ENCODE measurements around the gene C6orf47. TPM values are rescaled to one million over a fixed set of nuclear protein-coding genes. Genes with fewer than 3 reads are reported as not detected.

Gene C6orf47
- total and polyA plus RNA-seq, 4 donors: 18.9 to 26.8 (median 24.0) TPM

- ATAC-seq (ENCODE audit: insufficient read depth, low FRiP score): no peak
- Histone ChIP-seq H3K9ac (ENCODE audit: insufficient read depth in 1 of 2, low read length in 2 of 2) (no peak overlapping the region), H3K9me3 (ENCODE audit: control insufficient read depth in 4 of 4, insufficient read depth in 3 of 4, low read length in 3 of 4) (no peaks in the 10 kb centered on the region), H3K4me1 (ENCODE audit: control insufficient read depth in 5 of 5, insufficient read depth in 5 of 5, low read length in 5 of 5) (peaks cover 0 to 11% (median 0%) of the 10 kb centered on the region in 5 donors), H3K36me3 (ENCODE audit: control insufficient read depth in 4 of 4, insufficient read depth in 4 of 4, low read length in 4 of 4) (peaks cover 18 to 67% (median 29%) of the 10 kb centered on the region in 4 donors), H3K27me3 (ENCODE audit: control insufficient read depth in 3 of 3, insufficient read depth in 3 of 3, low read length in 2 of 3) (no peaks in the 10 kb centered on the region), H3K27ac (ENCODE audit: low read depth in 1 of 2, low read length in 1 of 2) (no peak overlapping the region), H3K4me3 (no peak overlapping the region)
- DNase-seq: no peak
- TF ChIP-seq CTCF (IDR thresholded peaks at IDR 0.05; ENCODE audit: control extremely low read depth, extremely low read depth): no peak
- WGBS, 2 donors: 90 to 94% methylated on average over 9 of the region's 9 CpGs
Measured at GRCh38 chr6:31692886-31693285, 32.3 kb upstream of the C6orf47 start.

DNA sequence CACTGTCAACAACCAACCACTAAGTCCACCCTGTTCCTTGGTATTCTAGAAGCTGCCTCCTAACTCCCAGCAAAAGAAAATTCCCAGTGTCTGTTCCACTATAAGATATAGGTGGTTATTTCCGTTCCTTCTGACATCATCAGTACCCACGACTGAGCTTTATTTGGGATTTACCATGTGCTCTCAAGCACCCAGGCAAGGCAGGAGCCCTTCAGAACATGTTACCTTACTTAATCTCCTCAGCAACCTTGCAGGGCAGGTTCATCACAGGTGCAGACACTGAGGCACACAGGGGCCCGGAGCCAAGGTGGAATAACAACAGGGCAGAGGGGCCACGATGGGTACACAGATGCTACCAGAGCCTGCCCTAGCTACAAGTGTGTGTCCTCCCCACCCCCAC, 31.8 kb upstream of the C6orf47 start:
- Histone ChIP-seq H3K27me3 (ENCODE audit: control insufficient read depth in 3 of 3, insufficient read depth in 3 of 3, low read length in 2 of 3) (no peaks in the 10 kb centered on the region), H3K4me1 (ENCODE audit: control insufficient read depth in 5 of 5, insufficient read depth in 5 of 5, low read length in 5 of 5) (peaks cover 0 to 7% (median 0%) of the 10 kb centered on the region in 5 donors), H3K4me3 (no peak overlapping the region), H3K36me3 (ENCODE audit: control insufficient read depth in 4 of 4, insufficient read depth in 4 of 4, low read length in 4 of 4) (peaks cover 21 to 68% (median 32%) of the 10 kb centered on the region in 4 donors), H3K9ac (ENCODE audit: insufficient read depth in 1 of 2, low read length in 2 of 2) (no peak overlapping the region), H3K27ac (ENCODE audit: low read depth in 1 of 2, low read length in 1 of 2) (no peak overlapping the region), H3K9me3 (ENCODE audit: control insufficient read depth in 4 of 4, insufficient read depth in 3 of 4, low read length in 3 of 4) (no peaks in the 10 kb centered on the region)
- ATAC-seq (ENCODE audit: insufficient read depth, low FRiP score) (no peak), DNase-seq (no peak)
- WGBS, 2 donors: 85 to 88% methylated on average over 4 of the region's 4 CpGs
- no peak for TF ChIP-seq CTCF (IDR thresholded peaks at IDR 0.05; ENCODE audit: control extremely low read depth, extremely low read depth)

- DNase-seq: no peak
- Histone ChIP-seq H3K4me1 (ENCODE audit: control insufficient read depth in 5 of 5, insufficient read depth in 5 of 5, low read length in 5 of 5) (no peaks in the 10 kb centered on the region), H3K9ac (ENCODE audit: insufficient read depth in 1 of 2, low read length in 2 of 2) (no peak overlapping the region), H3K36me3 (ENCODE audit: control insufficient read depth in 4 of 4, insufficient read depth in 4 of 4, low read length in 4 of 4) (peaks cover 23 to 65% (median 33%) of the 10 kb centered on the region in 4 donors), H3K9me3 (ENCODE audit: control insufficient read depth in 4 of 4, insufficient read depth in 3 of 4, low read length in 3 of 4) (no peaks in the 10 kb centered on the region), H3K27me3 (ENCODE audit: control insufficient read depth in 3 of 3, insufficient read depth in 3 of 3, low read length in 2 of 3) (no peaks in the 10 kb centered on the region), H3K4me3 (no peak overlapping the region), H3K27ac (ENCODE audit: low read depth in 1 of 2, low read length in 1 of 2) (no peak overlapping the region)
- WGBS, 2 donors: 95 to 96% methylated on average over 12 of the region's 12 CpGs
- no peak for TF ChIP-seq CTCF (IDR thresholded peaks at IDR 0.05; ENCODE audit: control extremely low read depth, extremely low read depth)
- no peak for ATAC-seq (ENCODE audit: insufficient read depth, low FRiP score)
Measured at GRCh38 chr6:31691564-31692108, 31.1 kb upstream of the C6orf47 start.

DNA sequence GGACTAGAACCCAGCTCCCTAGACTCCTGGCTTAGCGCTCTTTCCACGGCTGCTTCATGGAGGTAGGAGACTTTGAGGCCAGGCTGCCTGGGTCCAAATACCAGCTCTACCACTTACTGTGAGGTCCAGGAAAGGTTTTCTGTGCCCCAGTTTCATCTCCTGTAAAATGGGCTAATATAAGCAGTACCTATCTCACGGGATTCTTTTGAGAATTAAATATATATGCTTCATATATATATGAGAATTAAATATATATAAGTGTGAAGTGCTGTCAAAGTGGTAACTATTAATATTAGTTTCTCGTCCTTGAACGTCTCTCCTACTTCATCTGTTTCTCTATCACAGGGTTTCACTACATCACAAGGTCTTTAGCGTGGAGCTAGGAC, 30.5 kb upstream of the C6orf47 start:
- Histone ChIP-seq H3K9me3 (ENCODE audit: control insufficient read depth in 4 of 4, insufficient read depth in 3 of 4, low read length in 3 of 4) (no peaks in the 10 kb centered on the region), H3K4me1 (ENCODE audit: control insufficient read depth in 5 of 5, insufficient read depth in 5 of 5, low read length in 5 of 5) (no peaks in the 10 kb centered on the region), H3K27me3 (ENCODE audit: control insufficient read depth in 3 of 3, insufficient read depth in 3 of 3, low read length in 2 of 3) (no peaks in the 10 kb centered on the region), H3K27ac (ENCODE audit: low read depth in 1 of 2, low read length in 1 of 2) (no peak overlapping the region), H3K4me3 (no peak overlapping the region), H3K36me3 (ENCODE audit: control insufficient read depth in 4 of 4, insufficient read depth in 4 of 4, low read length in 4 of 4) (peaks cover 23 to 69% (median 34%) of the 10 kb centered on the region in 4 donors), H3K9ac (ENCODE audit: insufficient read depth in 1 of 2, low read length in 2 of 2) (no peak overlapping the region)
- no peak for DNase-seq
- 92 to 94% methylated on average over 6 of the region's 6 CpGs for WGBS, 2 donors
- ATAC-seq (ENCODE audit: insufficient read depth, low FRiP score): no peak
- no peak for TF ChIP-seq CTCF (IDR thresholded peaks at IDR 0.05; ENCODE audit: control extremely low read depth, extremely low read depth)
